GM12874 (cell line): ENCODE measurements around the gene FOXP2.

ENCODE experiments used
- TF ChIP-seq, protein P1 (sequence below): IDR thresholded peaks from 2 replicates; pipeline ENCODE4 v1.5.1; 2011; ENCODE audit warnings: low read depth, mild to moderate bottlenecking, control low read depth, low read length, moderate library complexity; ENCODE audit not compliant: insufficient read depth

FOXP2 gene

DNA sequence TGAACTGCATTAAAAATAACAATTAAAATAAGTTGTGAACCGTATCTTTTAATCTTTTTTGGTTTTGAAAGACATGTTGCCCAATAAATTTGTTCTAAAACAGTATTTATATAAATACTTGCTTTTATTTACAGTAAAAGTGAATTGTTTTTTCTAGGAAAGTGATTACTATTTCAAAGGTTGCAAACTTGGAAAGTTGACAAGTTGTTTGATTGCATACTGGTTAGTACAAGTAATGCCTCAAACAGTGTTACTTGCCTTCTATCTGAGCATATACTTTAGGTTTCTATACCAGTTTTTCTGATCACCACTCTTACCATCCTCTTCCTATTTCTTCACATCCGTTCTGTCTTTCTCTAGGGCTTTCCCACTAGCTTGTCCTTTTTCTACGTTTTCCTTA lies 212.6 kb downstream of the FOXP2 start:
- TF ChIP-seq, protein P1, sequence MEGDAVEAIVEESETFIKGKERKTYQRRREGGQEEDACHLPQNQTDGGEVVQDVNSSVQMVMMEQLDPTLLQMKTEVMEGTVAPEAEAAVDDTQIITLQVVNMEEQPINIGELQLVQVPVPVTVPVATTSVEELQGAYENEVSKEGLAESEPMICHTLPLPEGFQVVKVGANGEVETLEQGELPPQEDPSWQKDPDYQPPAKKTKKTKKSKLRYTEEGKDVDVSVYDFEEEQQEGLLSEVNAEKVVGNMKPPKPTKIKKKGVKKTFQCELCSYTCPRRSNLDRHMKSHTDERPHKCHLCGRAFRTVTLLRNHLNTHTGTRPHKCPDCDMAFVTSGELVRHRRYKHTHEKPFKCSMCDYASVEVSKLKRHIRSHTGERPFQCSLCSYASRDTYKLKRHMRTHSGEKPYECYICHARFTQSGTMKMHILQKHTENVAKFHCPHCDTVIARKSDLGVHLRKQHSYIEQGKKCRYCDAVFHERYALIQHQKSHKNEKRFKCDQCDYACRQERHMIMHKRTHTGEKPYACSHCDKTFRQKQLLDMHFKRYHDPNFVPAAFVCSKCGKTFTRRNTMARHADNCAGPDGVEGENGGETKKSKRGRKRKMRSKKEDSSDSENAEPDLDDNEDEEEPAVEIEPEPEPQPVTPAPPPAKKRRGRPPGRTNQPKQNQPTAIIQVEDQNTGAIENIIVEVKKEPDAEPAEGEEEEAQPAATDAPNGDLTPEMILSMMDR: no peak

DNA sequence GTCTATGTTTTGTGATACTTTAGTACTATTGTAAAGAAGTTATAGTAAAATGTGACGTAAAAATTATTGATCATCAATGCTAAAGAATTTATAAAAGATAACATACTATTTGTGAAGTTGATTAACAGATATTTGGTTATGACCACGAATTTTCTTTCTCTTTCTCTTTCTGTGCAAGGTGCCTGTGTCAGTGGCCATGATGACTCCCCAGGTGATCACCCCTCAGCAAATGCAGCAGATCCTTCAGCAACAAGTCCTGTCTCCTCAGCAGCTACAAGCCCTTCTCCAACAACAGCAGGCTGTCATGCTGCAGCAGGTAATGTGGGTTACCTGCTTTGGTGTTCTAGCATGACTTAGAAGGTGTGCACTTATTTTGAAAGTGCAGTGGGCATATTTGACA lies 213.7 kb downstream of the FOXP2 start:
- TF ChIP-seq, protein P1: no peak

DNA sequence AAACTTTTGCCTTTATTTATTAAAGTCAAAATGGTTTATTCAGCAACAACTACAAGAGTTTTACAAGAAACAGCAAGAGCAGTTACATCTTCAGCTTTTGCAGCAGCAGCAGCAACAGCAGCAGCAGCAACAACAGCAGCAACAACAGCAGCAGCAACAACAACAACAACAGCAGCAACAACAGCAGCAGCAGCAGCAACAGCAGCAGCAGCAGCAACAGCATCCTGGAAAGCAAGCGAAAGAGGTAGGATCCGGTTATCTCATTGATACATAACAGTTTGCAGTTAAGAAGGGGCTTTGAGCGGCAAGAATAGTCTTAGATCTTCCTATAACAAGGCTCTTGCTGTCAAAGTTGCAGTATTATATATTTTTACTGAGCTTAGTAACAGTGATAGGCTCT lies 215.1 kb downstream of the FOXP2 start:
- TF ChIP-seq, protein P1: no peak

DNA sequence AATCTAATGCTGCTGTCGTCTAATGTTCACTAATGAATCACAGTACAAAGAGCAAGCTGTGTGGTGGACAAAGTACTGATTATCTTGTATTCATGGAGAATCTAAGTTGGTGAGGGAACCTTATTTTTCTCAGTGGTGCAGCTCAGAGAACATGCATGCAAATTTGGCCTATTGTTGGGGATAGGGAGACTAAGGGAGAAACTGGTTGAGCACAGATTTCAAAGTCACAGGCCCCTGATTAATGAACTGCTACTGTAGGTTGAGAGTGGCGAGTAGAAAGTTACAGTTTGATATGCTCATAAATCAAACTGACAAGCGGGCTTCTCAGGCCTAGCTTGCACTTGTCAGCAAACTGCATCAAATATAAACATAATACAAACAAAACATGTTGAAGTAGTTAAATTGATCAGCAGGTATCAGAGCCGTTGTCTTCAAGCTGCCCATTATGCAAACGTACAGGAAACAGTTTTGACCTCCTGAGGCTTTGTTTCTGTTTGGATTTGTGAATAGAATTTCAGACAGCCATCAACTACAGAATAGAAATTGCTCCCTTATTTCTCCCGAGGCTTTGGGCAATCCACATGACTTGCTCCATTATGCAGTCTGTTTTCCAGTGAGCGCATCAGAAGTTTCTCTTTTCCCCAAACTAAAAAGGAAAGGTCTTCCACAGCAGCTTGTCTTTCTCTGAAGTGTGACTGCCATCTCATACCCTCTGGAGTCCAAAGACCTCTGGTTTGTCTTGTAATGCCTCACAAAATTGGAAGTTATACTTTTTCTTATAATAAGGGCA lies 215.8 kb downstream of the FOXP2 start:
- TF ChIP-seq, protein P1: no peak

DNA sequence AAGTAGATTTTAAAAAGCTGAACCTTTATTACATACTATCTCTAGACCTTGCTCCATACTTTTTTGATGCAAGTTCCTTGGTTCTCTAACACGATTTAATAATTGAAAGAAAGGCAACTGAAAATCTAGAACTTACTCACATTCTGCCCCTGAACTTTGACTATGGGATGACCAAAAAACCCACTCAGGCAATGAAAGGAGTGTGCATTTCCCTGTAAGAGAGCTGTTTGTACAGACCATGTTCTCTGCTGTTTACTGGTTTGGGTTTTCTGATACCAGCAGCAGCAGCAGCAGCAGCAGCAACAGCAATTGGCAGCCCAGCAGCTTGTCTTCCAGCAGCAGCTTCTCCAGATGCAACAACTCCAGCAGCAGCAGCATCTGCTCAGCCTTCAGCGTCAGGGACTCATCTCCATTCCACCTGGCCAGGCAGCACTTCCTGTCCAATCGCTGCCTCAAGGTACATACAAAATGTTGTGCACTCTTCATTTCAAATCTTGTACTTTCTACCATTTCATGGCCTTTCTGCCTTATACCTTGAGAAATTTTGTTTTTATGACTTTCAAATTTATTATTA lies 216.7 kb downstream of the FOXP2 start:
- TF ChIP-seq, protein P1: no peak

DNA sequence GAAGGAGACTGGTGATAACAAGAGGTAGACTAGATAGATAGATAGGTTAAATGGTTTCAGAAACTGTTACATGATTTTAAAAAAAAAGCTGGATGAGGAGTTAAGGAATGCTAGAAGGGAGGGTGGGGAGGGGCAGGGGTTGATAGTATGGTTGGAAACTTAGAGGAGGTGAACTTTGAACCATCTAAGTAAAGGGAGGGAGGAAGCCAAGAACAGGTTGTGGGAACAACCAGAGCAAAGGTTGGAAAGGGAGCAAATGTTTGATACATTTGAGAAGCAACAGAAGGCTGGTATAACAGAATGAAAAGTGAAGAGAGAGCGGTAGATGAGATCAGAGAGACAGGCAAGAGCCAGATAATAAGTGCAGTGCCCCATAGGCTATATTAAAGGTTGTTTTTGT lies 224.8 kb downstream of the FOXP2 start:
- TF ChIP-seq, protein P1: no peak

DNA sequence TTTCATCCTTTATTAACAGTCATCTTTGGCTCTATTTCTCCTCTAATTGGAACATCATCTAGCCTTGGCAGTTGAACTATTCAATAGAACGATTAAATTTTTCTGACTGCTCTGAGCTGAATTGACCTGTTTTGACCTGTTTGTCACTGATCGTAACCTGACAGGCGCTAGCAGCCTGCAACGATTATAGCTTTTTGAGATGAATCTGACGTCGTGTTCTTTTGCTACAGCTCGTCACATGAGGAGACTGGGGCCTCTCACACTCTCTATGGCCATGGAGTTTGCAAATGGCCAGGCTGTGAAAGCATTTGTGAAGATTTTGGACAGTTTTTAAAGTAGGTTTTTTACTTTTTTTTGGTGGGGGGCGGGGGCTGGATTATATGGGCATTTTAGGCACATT lies 229.8 kb downstream of the FOXP2 start:
- TF ChIP-seq, protein P1: no peak
